ENCODE data around the gene HOXA4.

Gene HOXA4

DNA sequence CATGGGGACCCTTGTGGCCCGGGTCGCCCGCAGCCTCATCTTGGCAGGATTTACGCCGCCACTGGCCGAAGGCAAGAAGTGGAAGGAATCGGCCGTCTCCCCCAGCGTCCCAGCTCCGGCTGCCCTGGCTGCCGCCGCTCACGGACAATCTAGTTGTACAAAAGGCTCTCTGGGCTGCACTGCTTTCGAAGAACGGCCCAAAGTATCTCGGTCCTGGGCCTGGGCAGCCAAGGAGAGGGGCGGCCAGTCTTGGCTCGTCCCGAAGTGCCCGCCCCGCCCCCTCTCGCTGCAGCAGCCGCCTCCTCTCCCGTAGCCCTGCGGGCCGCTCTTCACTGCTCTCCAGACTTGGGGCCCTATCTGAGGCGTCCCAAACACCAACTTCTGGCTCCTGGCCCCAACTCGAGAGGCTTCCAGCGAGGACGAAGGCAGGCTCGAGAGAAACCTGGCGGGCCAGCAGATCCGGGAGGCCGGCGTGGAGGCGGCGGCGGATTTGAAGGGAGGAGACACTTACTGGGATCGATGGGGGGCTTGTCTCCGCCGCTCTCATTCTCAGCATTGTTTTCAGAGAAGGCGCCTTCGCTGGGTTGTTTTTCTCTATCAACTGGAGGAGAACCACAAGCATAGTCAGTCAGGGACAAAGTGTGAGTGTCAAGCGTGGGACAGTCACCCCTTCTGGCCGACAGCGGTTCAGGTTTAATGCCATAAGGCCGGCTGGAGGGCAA is 34.0 kb upstream of the HOXA4 start:
- Mint-ChIP-seq H3K9me3 (no peaks in the 10 kb centered on the region), H3K4me3 (peak overlapping the region; percentile 26), H3K27ac (peak overlapping the region; percentile 14)

DNA sequence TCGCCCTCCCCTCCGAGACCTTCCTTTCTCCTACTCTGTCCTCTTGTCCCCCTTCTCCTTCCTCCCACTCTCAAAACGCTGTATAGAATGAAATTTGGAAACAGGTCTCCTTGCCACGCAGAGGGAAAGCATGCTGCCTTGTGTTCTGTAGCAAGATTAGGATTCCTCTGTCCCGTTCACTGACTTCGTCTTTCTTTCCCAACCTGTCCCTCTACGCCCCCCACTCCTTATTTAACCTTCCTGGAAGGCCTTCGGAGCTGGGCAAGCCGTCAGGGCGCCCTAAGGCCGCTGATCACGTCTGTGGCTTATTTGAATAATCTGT is 33.4 kb upstream of the HOXA4 start:
- ATAC-seq, result no peak
- no peak overlapping the region for H3K27ac Mint-ChIP-seq
- no peak overlapping the region for H3K4me3 Mint-ChIP-seq
- peaks cover 84% of the 10 kb centered on the region for H3K27me3 Mint-ChIP-seq
- H3K36me3 Mint-ChIP-seq (ENCODE audit: low read depth), result no peaks in the 10 kb centered on the region
- peaks cover 25% of the 10 kb centered on the region for H3K4me1 Mint-ChIP-seq
- no peaks in the 10 kb centered on the region for H3K9me3 Mint-ChIP-seq
- no peak for DNase-seq

More for the DNA sequence above, 34.0 kb upstream of the HOXA4 start:
- peaks cover 25% of the 10 kb centered on the region for H3K4me1 Mint-ChIP-seq
- DNase-seq, result no peak
- no peaks in the 10 kb centered on the region for H3K36me3 Mint-ChIP-seq (ENCODE audit: low read depth)
- no peak for ATAC-seq
- H3K27me3 Mint-ChIP-seq, result peaks cover 80% of the 10 kb centered on the region

DNA sequence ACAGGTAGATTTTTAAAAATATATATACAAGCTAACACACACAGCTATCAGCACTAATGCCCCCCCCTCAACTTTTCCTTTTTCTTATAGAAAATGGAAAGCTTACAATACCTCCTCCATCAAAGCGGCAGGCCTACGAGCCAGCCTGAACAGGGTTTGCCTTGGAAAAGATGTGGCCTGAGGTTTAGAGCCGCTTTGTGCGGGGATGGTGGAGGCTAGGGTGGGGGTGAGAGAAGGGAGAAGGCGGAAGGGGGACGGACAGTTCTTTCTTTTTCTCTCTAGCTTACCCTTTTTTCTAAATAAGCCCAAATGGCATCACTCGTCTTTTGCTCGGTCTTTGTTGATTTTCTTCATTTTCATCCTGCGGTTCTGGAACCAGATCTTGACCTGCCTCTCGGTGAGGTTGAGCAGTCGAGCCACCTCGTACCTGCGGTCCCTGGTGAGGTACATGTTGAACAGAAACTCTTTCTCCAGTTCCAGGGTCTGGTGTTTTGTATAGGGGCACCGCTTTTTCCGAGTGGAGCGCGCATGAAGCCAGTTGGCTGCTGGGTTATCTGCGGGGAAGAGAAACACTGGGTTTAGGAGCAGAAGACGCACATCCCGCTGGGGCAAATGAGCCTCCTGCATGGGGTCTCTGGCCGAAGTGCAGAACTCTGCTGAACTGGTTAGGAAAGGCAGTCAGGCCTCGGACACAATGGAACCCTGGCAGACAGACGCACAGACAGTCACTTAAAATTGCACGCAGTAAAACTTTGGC is 32.9 kb upstream of the HOXA4 start:
- ATAC-seq (no peak), DNase-seq (no peak)
- H3K4me3 Mint-ChIP-seq, result no peak overlapping the region
- H3K27me3 Mint-ChIP-seq, result peaks cover 84% of the 10 kb centered on the region
- no peaks in the 10 kb centered on the region for H3K36me3 Mint-ChIP-seq (ENCODE audit: low read depth)
- H3K4me1 Mint-ChIP-seq, result peaks cover 23% of the 10 kb centered on the region
- no peaks in the 10 kb centered on the region for H3K9me3 Mint-ChIP-seq
- no peak overlapping the region for H3K27ac Mint-ChIP-seq

DNA sequence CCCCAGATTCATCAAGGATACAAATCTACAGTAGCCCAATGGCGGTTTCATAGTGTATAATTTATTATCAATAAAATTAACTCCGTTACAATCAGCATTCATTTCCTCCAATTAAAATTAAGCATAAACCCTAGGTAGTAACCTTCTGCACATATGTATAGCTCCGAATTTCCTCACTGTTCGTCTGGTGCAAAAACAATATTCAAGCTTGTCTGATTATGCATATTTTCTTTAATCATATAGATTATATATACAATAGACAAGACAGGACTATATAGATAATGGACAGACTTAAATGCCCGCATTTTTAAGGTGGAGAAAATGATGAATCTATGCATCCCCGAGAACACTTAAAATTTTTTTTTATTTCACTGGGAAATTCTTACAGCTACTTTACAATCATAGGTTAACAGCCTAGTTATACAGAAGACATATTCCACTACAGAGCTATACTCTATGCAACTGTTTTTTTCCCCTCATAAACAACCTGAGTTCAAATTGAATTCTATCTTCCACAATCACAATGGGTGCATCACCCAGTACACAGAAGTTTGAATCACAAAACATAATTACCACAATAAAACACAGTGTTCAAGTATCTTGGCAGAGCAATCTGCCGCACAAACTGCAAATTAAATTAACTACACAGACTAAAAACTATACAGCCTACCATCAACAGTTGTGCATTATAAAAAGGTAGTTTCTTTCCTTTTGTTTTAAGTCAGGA is 32.2 kb upstream of the HOXA4 start:
- ATAC-seq, result no peak
- no peak for DNase-seq
- Mint-ChIP-seq H3K9me3 (no peaks in the 10 kb centered on the region), H3K4me3 (no peak overlapping the region), H3K27ac (no peak overlapping the region), H3K27me3 (peaks cover 84% of the 10 kb centered on the region), H3K36me3 (ENCODE audit: low read depth) (no peaks in the 10 kb centered on the region), H3K4me1 (peaks cover 30% of the 10 kb centered on the region)

DNA sequence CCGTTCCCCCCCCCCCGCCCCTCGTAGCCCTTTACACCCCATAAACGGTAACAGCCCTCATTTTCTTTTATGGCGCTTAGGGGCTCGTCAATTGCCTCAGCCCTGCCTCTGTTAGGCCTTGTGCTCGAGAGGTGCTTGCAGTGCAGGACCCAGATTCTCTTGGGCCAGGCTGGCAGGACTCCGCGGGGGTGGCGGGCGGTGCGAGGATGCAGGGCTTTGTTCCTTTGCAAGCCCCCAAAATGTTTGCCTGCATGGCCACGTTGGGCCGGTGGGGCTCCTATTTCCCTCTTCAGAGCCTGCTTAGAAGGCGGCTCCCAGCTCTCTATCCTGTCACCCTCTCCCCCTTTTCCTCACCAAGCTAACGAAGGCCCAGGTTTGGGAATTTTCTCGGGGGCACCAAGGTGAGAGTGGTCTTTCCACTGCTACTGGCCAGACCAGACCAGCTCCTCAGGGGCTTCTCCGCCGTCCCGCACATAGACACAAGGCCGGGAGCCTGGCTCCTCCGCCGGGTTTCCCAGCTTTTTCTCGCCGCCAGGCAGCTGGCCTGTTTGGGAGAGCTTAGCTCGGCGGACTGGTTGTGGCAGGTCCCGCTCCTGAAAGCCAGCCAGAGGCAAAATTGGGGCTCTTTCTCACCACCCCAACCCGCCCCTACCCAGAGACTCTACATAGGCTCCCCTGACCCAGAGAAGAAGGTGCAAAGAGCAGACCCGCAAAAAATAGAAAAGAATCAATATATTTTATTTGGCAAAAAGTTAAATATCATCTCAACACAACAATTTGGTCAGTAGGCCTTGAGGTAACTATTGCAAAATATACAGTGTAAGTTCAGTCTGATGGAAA is 31.4 kb upstream of the HOXA4 start:
- H3K27me3 Mint-ChIP-seq, result peaks cover 84% of the 10 kb centered on the region
- DNase-seq (no peak), ATAC-seq (no peak)
- H3K4me1 Mint-ChIP-seq, result peaks cover 34% of the 10 kb centered on the region
- H3K27ac Mint-ChIP-seq, result no peak overlapping the region
- no peaks in the 10 kb centered on the region for H3K36me3 Mint-ChIP-seq (ENCODE audit: low read depth)
- H3K4me3 Mint-ChIP-seq, result peak overlapping the region; percentile 2
- H3K9me3 Mint-ChIP-seq, result no peaks in the 10 kb centered on the region

DNA sequence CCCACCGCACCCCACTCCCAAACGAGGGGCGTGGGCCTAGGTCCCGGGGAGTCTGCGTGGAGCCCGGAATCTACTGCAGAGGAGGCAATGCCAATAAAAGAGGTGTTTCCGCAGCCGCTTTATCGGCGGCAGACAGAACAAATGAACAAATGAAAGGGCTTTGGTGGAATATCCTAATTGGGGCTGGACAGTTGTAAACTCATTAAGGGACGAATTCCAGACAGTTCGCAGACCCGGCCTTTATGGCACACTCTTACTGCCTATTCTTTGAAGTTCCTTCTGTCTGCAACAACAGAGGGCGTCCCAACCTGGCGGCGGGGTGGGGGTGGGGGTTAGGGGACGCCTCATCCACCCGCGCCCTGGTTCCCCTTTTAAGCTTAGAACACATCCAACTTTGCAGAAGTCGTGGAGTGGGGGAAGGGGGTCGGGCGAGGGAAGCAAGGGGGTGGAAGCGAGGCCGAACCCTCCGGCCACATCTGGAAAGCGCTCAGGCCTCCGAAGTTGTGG is 30.7 kb upstream of the HOXA4 start:
- Mint-ChIP-seq H3K4me1 (peaks cover 38% of the 10 kb centered on the region), H3K9me3 (no peaks in the 10 kb centered on the region), H3K27ac (no peak overlapping the region), H3K27me3 (peaks cover 82% of the 10 kb centered on the region), H3K36me3 (ENCODE audit: low read depth) (no peaks in the 10 kb centered on the region), H3K4me3 (peak overlapping the region; percentile 61)
- DNase-seq, result no peak
- no peak for ATAC-seq

DNA sequence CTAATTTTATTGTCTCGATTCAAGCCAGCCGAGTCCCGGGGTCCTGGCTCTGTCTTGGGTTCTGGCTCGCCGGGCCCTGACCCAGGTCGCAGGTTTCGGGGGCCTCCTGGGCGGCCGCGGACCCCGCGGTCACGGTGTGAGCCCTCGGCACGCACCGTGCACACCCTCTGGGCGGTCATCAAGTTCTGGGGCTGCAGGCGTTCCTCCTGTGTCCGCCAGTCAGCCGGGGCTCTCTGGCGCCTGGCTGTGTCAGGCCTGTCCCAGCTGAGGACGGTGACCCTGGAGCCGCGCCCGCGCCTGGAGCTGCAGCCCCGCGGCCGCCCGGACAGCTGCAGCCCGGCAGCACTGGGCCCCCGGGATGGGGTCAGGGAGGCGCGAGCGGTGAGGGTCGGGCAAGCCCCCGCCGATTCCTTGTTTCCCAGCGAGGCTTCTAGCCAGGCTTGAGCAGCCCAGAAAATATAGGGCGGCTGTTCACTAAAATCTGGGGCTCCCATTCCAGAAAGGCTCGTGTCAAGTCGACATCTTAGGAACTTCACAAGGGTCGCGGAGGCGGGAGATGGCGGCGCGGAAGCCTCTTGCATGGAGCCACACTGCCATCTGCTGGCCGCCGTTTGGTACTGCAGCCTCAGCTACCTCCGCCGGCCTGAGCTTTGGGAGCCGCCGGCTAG is 30.1 kb upstream of the HOXA4 start:
- peak; percentile 60 for ATAC-seq
- H3K9me3 Mint-ChIP-seq, result no peaks in the 10 kb centered on the region
- H3K27me3 Mint-ChIP-seq, result peaks cover 83% of the 10 kb centered on the region
- peak; percentile 90 for DNase-seq
- H3K4me3 Mint-ChIP-seq, result peak overlapping the region; percentile 61
- no peak overlapping the region for H3K27ac Mint-ChIP-seq
- no peaks in the 10 kb centered on the region for H3K36me3 Mint-ChIP-seq (ENCODE audit: low read depth)
- H3K4me1 Mint-ChIP-seq, result peaks cover 36% of the 10 kb centered on the region

DNA sequence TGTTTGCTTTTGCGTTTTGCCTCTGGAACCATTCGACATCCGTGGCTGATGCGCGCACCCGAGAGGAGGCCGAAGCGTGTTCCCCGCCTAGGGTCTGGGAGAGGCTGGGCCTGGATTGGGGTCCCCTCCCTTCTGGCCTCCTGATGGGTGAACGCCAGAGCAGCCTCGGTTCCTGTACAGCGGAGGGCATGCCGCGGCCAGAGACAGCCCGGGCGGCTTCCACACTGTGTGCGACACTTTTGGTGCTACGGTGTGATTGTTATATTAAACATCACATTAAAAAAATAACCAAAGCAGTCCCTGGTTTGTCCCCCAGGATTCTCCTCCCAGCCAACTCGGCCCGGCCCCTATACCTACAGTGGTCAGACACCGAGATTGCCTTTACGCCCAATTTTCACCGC is 29.6 kb upstream of the HOXA4 start:
- Mint-ChIP-seq H3K4me3 (peak overlapping the region; percentile 50), H3K36me3 (ENCODE audit: low read depth) (no peaks in the 10 kb centered on the region), H3K27ac (no peak overlapping the region), H3K4me1 (peaks cover 38% of the 10 kb centered on the region), H3K27me3 (peaks cover 84% of the 10 kb centered on the region), H3K9me3 (no peaks in the 10 kb centered on the region)
- ATAC-seq (no peak), DNase-seq (no peak)

DNA sequence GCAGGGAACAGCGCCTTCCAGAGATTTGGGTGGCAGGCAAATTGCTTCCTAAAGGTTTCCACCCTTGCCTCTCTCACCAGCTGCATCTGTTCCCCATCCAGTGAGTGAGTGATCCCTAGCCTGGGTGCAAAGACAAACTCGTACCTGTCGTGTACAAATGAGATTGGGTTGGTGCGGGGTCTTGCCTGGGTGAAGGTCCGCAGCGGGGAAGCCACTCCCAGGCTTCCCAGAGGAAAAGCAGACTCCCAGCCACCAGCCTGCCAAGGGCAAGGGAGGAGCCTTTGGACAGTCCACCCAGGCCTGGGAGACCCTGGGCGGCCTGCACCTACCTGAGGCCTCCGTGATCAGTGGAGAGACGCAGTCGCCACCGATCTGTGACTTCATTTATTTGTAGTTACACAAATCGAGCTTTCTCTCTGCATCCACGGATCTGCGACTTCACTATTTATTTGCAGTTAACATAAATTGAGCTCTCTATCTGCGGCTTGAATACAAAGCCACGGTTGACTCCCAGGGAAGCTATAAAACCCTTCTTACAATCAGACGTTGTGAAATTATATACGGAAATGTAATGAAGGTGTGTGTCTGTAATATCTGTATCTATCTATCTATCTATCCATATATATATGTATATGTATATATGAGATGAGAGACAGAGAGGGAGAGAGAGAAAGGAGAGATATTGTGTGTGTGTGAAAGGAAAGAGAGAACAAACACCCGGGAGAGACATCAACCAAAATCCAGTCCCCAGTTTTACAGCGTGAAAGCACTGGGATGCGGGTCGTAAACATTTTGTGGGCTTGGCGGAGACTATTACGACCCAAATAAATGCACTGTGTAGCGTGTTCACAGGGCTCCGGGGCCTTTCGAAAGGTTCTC is 28.9 kb upstream of the HOXA4 start:
- DNase-seq, result no peak
- Mint-ChIP-seq H3K9me3 (no peaks in the 10 kb centered on the region), H3K36me3 (ENCODE audit: low read depth) (peaks cover 1% of the 10 kb centered on the region), H3K4me1 (peaks cover 45% of the 10 kb centered on the region), H3K27me3 (peaks cover 87% of the 10 kb centered on the region), H3K27ac (no peak overlapping the region), H3K4me3 (peak overlapping the region; percentile 50)
- no peak for ATAC-seq

DNA sequence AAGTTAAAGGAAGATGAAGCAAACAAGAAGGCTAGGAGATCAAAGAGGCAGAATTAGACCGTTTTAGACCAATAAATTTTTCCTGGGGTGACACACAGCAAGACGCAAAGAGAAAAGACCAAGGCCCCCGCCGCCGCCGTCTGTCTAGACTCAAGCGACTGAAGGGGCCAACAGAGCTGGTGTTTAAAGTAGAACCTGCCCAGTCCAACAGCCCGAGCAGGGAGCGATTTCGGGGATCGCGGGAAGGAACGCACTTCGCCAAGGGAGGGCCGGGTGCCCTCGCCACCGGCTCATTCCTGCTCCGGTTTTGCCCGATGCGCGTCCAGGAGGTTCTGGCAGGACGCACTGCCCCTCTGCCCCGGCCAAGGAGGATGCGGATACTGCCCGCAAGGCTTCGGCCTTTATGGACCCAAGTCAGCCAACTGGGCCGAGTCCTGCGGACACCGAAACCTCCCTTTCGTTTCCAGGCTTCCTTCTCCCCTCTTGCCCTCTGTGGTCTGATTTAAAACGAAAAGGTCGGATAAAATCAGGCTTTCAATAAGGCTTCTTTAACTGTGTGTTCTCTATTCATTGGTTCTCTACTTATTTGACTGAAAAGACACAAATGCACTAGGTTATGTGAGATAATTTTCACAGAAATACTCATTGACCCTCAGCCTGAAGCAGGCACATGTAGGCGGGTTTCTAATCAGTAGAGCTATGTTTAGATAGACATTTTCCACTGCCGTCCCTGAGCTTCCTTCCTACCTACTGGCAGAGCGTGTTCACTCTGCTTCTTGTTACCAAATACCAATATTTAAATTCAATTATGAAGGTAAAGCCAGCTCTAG is 28.1 kb upstream of the HOXA4 start:
- H3K4me1 Mint-ChIP-seq, result peaks cover 44% of the 10 kb centered on the region

DNA sequence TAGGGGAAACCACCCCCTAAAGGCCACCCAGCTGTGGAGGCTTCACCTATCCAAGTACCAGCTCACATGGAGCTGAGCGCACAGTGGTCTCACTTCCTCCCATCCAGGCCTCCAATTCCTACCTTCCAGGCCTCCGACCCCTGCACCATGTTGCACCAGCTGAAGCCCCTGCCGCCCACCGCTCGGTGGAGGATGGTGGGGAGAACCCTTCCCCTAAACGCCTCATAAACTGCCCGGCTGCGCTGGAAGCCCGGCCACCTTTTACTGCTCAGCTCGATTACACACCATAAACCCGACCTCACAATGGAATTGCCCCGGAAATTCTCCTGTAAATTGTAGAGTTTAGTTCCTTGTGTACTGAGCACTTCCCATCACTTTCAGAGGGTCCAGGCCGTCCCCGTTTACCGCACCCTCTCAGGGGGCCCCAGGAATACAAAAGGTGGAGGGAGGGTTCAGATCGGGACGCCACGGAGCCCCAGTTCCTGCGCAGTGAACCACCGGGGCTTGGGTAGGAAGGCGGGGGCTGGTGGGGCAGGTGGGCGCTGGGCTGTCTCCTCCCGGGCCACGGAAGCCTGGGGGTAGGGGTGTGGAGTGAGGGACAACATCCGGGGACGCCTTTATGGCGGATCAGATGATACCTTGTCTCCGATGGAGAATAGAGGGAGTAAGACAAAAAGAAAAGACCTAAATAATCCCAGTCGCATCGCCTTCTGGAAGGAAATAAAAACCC is 27.3 kb upstream of the HOXA4 start:
- ATAC-seq (no peak), DNase-seq (no peak)
- Mint-ChIP-seq H3K9me3 (no peaks in the 10 kb centered on the region), H3K4me1 (peaks cover 44% of the 10 kb centered on the region), H3K27me3 (peaks cover 88% of the 10 kb centered on the region), H3K36me3 (ENCODE audit: low read depth) (peaks cover 1% of the 10 kb centered on the region), H3K27ac (peak overlapping the region; percentile 19), H3K4me3 (peak overlapping the region; percentile 16)

More for the DNA sequence above, 28.1 kb upstream of the HOXA4 start:
- Mint-ChIP-seq H3K27me3 (peaks cover 88% of the 10 kb centered on the region), H3K36me3 (ENCODE audit: low read depth) (peaks cover 1% of the 10 kb centered on the region), H3K9me3 (no peaks in the 10 kb centered on the region), H3K27ac (peak overlapping the region; percentile 19), H3K4me3 (no peak overlapping the region)
- no peak for ATAC-seq
- DNase-seq, result no peak
